IPS-15b (cell line): Measurements from ENCODE around the gene UNC5B.

Experiments used
- H3K27me3 ChIP-seq: one replicate; pipeline ENCODE4 v1.6.1; 2013; ENCODE audit warnings: low read length; ENCODE audit not compliant: control insufficient read depth, insufficient read depth
- H3K36me3 ChIP-seq: one replicate; pipeline ENCODE4 v1.6.1; 2013; ENCODE audit warnings: low read length; ENCODE audit not compliant: control insufficient read depth, insufficient read depth
- H3K4me1 ChIP-seq: one replicate; pipeline ENCODE4 v1.6.1; 2013; ENCODE audit warnings: mild to moderate bottlenecking, low read length; ENCODE audit not compliant: control insufficient read depth, insufficient read depth
- H3K4me3 ChIP-seq: one replicate; pipeline ENCODE4 v1.5.1; 2013; ENCODE audit warnings: low read depth, low read length
- H3K9ac ChIP-seq: one replicate; pipeline ENCODE4 v1.6.1; 2013; ENCODE audit warnings: low read depth, mild to moderate bottlenecking, low read length
- H3K9me3 ChIP-seq: one replicate; pipeline ENCODE4 v1.6.1; 2013; ENCODE audit warnings: mild to moderate bottlenecking, low read length; ENCODE audit not compliant: control insufficient read depth, insufficient read depth

UNC5B gene

DNA sequence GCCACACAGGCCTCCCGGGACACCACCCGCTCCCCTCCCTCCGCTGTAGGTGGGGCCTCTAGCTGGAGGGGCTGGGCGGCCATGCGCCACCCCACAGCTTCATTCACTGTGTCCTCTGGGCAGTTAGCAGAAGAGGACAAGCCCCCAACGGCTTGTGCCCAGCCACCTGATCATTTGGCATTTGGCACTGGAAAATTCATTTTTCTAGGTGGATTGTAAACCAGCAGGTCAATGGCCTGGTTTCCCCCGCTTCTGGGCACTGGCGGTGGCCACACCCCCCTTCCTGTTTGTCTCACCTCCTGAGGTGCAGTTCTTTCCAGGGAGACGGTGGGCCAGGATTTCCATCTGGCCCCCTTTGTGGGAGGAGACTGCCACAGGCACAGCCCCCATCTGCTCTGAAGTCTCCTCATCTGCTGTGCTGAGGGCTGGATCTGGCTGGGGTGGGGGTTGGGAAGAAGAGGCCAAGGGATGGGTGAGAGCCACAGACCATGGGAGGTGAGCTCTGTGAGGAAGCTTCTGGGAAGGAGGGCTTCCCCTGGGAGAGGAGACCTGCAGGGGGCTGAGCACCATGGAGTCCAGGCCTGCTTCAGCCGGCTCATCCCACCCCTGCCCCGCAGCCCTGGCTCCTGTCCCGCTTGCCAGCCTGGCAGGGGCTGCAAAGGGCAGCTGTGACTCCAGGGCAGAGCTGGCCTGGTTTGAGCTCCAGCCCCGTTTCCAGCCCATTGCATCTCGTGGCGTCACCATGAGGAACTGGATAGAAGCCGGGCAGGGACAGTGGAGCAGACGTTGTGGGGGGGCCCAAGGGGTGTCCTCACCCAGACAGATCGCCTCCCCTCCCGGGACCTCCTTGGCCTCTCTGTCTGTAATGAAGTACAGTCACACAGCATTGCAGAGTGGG, 66.6 kb downstream of the UNC5B start:
- H3K27me3 ChIP-seq = no peaks in the 10 kb centered on the region
- peaks cover 14% of the 10 kb centered on the region for H3K36me3 ChIP-seq
- H3K9ac ChIP-seq = no peak overlapping the region
- no peaks in the 10 kb centered on the region for H3K9me3 ChIP-seq
- H3K4me3 ChIP-seq = no peak overlapping the region
- peaks cover 8% of the 10 kb centered on the region for H3K4me1 ChIP-seq

DNA sequence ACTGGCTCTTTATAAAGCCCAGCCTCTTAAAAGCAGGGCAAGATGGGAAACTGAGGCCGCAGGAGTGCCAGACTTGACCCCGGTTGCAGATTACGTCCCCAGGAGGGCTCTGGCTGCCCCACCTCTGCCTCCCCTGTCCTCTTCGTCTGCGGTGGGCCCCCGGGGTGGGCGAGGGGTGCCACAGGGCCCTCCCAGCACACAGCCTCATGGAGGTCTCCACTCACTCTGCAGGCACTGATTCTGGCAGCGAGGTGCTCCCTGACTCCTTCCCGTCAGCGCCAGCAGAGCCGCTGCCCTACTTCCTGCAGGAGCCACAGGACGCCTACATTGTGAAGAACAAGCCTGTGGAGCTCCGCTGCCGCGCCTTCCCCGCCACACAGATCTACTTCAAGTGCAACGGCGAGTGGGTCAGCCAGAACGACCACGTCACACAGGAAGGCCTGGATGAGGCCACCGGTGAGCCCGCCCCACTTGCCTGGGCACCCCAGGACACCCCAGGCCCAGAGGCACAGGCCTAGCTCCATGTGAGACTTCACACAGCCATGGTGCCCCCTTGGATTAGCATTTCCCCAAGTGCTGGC, 67.3 kb downstream of the UNC5B start:
- H3K9me3 ChIP-seq = no peaks in the 10 kb centered on the region
- peaks cover 8% of the 10 kb centered on the region for H3K4me1 ChIP-seq
- peaks cover 15% of the 10 kb centered on the region for H3K36me3 ChIP-seq
- H3K27me3 ChIP-seq = no peaks in the 10 kb centered on the region
- no peak overlapping the region for H3K4me3 ChIP-seq
- no peak overlapping the region for H3K9ac ChIP-seq

DNA sequence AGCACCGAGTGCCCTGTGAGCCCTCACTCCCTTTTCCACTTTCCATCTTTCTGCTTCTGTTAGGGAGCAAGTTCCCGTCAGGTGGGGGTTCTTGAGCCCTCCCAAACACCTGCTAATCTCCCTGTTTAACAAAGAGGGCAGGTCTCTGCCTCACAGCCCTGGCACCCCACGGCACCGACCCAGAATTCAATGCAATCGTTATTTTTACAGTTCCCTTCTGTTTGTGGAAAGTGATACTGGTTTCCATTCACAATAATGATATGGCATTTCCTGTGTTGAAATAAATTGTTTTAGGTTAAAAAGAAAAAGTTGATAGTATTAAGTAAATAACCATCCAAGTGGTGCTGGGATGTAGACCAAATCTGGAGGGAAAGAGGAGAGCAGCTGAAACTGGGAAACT, 67.8 kb downstream of the UNC5B start:
- H3K4me1 ChIP-seq = peaks cover 8% of the 10 kb centered on the region
- no peak overlapping the region for H3K4me3 ChIP-seq
- no peaks in the 10 kb centered on the region for H3K27me3 ChIP-seq
- no peak overlapping the region for H3K9ac ChIP-seq
- peaks cover 15% of the 10 kb centered on the region for H3K36me3 ChIP-seq
- H3K9me3 ChIP-seq = no peaks in the 10 kb centered on the region

DNA sequence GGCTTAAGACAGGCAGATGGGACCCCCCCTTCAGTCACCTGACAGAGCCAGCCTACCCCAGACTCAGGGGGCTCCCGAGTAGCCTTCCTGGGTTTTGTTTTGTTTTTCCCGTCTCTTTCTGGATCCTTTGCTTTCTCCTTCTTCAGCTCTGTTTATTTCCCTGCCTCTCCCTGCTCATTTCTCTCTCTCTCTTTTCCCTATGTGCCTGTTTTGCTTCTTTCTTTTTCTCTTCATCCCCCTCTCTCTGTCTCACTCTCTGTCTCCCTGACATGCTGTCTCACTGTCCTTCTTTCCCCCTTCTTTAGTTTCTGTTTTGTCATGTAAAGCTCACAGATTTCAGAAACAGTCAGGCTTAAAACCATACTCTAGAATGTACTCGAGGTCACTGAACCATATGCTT, 68.5 kb downstream of the UNC5B start:
- Histone ChIP-seq H3K36me3 (peaks cover 15% of the 10 kb centered on the region), H3K4me1 (peaks cover 8% of the 10 kb centered on the region), H3K9me3 (no peaks in the 10 kb centered on the region), H3K27me3 (no peaks in the 10 kb centered on the region), H3K4me3 (no peak overlapping the region), H3K9ac (no peak overlapping the region)

DNA sequence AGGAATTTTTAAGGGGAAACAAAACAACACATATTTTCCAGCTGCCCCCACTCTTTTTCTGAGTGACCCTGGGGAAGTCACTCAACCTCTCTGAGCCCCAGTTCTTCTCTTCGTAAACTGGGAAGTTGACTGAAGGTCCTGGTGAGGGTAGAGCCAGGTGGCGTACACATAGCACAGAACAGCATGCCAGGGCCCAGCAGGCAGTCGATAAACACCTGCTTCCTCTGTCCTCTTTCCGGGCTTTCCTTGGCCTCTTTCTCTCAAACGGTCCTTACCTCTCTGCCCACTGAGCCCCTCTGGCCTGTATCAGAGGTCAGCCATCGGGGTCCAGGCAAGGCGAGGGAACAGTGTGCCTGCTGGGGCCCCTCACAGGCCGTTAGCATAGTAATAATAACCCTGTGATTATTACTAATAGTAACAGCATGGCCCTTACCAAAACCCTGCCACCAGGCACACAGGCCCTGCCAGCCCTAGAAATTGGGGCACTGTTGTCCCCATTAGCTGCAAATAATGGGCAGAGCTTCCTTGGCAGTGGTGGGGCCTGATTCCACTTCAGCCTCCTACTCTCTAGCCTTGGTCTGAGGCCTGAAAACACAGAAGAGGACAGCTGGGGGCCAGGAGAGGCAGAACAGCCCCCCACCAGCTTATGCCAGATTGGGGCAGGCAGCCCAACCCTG, 69.4 kb downstream of the UNC5B start:
- H3K9me3 ChIP-seq = no peaks in the 10 kb centered on the region
- peaks cover 8% of the 10 kb centered on the region for H3K4me1 ChIP-seq
- no peak overlapping the region for H3K9ac ChIP-seq
- peaks cover 15% of the 10 kb centered on the region for H3K36me3 ChIP-seq
- H3K4me3 ChIP-seq = no peak overlapping the region
- no peaks in the 10 kb centered on the region for H3K27me3 ChIP-seq

DNA sequence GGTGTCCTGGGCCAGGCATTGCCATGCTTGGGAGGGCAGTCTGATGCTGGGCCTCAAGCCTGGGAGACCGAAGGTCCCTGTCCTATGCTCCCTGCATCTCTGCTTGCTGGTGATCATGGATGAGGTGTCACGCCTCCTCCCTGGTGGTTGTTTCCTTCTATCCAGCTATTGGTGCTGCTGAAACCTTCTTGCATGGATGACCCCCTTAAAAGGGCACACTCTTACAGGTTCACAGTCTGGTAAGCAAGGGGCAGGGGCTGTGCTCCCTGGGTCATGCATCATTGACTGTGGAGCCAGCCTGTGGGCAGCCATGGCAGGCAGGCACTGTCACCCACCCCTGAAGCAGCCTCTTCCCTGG, 69.9 kb downstream of the UNC5B start:
- no peaks in the 10 kb centered on the region for H3K9me3 ChIP-seq
- H3K27me3 ChIP-seq = no peaks in the 10 kb centered on the region
- no peak overlapping the region for H3K9ac ChIP-seq
- H3K4me3 ChIP-seq = no peak overlapping the region
- peaks cover 19% of the 10 kb centered on the region for H3K36me3 ChIP-seq
- peaks cover 8% of the 10 kb centered on the region for H3K4me1 ChIP-seq

DNA sequence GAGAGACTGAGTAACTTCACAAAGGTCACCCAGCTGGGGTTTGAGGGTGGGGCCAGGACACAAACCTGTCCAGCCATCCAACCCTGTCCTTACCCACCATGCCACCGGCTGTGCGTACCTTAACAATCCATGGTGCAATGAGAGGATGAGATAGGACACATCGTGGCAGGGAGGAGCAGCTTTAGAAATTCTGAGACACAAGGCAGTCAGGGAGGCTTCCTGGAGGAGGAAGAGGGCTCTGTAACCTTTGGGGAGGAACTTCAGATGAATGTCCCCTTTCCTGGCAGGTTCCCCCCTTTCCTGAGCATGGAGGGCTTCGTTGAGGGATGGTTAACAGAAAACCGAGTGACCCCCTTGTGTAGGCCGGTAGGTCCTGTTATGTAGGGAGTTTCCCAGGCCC, 71.0 kb downstream of the UNC5B start:
- Histone ChIP-seq H3K36me3 (peaks cover 30% of the 10 kb centered on the region), H3K27me3 (no peaks in the 10 kb centered on the region), H3K9me3 (no peaks in the 10 kb centered on the region), H3K9ac (no peak overlapping the region), H3K4me3 (no peak overlapping the region), H3K4me1 (peaks cover 3% of the 10 kb centered on the region)

DNA sequence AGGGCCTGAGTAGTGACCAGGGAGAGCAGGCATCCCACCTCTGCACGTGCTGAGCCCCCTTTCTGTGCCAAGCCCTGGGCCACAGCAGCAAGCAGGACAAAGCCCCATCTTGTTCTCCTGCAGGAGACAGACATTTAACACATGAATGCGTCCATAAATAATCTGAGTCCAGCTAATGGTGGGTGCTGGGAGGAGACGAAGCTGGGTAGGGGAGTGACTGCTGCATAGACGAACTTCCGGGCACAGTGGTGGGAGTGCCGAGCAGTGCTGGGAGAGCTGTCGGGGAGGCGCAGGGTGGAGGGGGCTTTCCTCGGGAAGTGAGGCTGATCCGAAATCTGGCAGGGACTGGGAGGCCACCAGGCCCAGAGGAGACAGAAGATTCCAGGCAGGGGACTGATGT, 71.5 kb downstream of the UNC5B start:
- H3K4me3 ChIP-seq = no peak overlapping the region
- no peaks in the 10 kb centered on the region for H3K9me3 ChIP-seq
- no peaks in the 10 kb centered on the region for H3K27me3 ChIP-seq
- no peaks in the 10 kb centered on the region for H3K4me1 ChIP-seq
- H3K36me3 ChIP-seq = peaks cover 34% of the 10 kb centered on the region
- H3K9ac ChIP-seq = no peak overlapping the region

DNA sequence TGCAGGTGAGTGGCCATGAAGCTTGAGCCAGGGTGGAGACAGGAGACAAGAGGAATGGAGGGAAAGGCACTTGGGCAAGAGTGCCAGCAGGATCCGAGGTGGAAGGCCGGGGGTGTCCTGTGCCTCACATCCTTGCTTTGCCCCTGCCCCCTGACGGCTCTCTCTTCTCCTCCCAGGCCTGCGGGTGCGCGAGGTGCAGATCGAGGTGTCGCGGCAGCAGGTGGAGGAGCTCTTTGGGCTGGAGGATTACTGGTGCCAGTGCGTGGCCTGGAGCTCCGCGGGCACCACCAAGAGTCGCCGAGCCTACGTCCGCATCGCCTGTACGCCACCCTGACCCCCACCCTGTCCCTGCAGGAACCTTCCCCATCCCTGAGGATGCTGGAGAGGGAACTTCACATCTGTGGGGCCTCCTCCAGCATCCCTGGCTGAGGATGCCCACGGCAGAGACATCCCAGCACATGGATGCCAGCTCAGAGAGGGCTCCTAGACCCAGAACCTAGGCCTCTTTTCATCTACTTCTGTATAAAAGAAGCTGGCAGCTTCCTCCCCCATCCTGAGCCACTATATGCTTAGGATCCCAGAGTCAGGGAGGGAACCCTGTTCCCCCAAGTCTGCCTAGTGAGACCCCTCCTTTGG, 72.3 kb downstream of the UNC5B start:
- no peaks in the 10 kb centered on the region for H3K4me1 ChIP-seq
- H3K27me3 ChIP-seq = no peaks in the 10 kb centered on the region
- H3K4me3 ChIP-seq = no peak overlapping the region
- H3K9me3 ChIP-seq = no peaks in the 10 kb centered on the region
- no peak overlapping the region for H3K9ac ChIP-seq
- H3K36me3 ChIP-seq = peaks cover 42% of the 10 kb centered on the region

DNA sequence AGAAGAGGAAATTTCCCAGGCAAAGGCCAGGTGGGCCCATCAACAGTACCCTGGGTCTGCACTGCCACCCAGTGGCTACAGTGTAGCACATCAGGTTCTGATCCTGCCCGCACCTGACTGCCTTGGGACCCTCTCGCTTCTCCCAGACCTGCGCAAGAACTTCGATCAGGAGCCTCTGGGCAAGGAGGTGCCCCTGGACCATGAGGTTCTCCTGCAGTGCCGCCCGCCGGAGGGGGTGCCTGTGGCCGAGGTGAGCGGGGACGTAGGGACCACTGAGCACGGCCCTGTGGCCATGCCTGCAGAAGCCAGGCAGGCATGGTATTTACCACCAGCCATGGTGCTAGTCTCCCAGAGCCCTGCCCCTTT, 72.8 kb downstream of the UNC5B start:
- Histone ChIP-seq H3K36me3 (peaks cover 40% of the 10 kb centered on the region), H3K4me1 (no peaks in the 10 kb centered on the region), H3K9ac (no peak overlapping the region), H3K27me3 (no peaks in the 10 kb centered on the region), H3K4me3 (no peak overlapping the region), H3K9me3 (no peaks in the 10 kb centered on the region)

DNA sequence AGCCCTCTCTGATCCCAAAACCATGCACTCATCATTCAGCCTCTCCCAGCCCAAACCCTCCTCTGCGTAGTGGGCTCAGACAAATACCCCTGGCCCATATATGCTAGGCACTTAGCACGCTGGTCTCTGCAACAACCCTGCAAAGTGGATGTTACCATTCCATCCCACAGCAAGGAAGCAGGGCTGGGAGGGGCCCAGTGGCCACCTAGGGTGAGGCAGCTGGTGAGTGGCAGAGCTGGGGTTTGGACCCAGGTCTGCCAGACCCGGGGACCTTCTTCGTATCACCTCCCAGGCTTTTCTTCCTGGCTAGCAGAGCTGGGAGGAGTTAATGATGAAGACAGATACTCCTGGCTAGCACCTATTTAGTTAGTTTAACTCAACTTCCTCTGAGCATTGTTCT, 73.6 kb downstream of the UNC5B start:
- Histone ChIP-seq H3K9me3 (no peaks in the 10 kb centered on the region), H3K27me3 (no peaks in the 10 kb centered on the region), H3K9ac (no peak overlapping the region), H3K36me3 (peaks cover 41% of the 10 kb centered on the region), H3K4me3 (no peak overlapping the region), H3K4me1 (no peaks in the 10 kb centered on the region)
